Right atrium auricular region (tissue), 2 donors: ENCODE data around the gene RHOB. TPM values are rescaled to one million over a fixed set of nuclear protein-coding genes. Genes with fewer than 3 reads are reported as not detected.
A peak's percentile ranks its signal among the peaks of the same experiment; 100 is the strongest.

Experiments
- DNase-seq: peaks from one replicate; pipeline ENCODE4 v3.0.0-alpha.2; 2019; ENCODE audit warnings: low spot score
- H3K27ac ChIP-seq, 2 donors: fragments of 200-600 bp; sonication (generic); 1 replicate in 1 of 2; 2 replicates in 1 of 2; pipeline ENCODE4 v1.5.1; 2016 to 2019
- H3K27me3 ChIP-seq, 2 donors: fragments of 200-600 bp; sonication (generic); one replicate each; pipeline versions ENCODE4 v1.5.1 to v1.6.0; 2017 to 2019
- H3K36me3 ChIP-seq: fragments of 200-600 bp; sonication (generic); one replicate; pipeline ENCODE4 v1.5.1; 2016
- H3K4me1 ChIP-seq, 2 donors: fragments of 200-600 bp; sonication (generic); one replicate each; pipeline versions ENCODE4 v1.5.1 to v1.6.0; 2017 to 2019
- H3K4me3 ChIP-seq, 2 donors: fragments of 200-600 bp; sonication (generic); 1 replicate in 1 of 2; 2 replicates in 1 of 2; pipeline ENCODE4 v1.5.1; 2017 to 2019; ENCODE audit warnings: mild to moderate bottlenecking in 1 of 2, moderate library complexity in 1 of 2
- H3K9me3 ChIP-seq, 2 donors: fragments of 200-600 bp; sonication (generic); one replicate each; pipeline ENCODE4 v1.5.1; 2019
- total RNA-seq, 2 donors: library from RNA; depleted of rRNA; stranded (reverse); fragments of >200 nt; gene quantifications; one replicate each; pipeline ENCODE4 v1.1.0, GENCODE V29; 2016
- TF ChIP-seq, protein P1 (sequence below), 2 donors: fragments of 200-600 bp; sonication (generic); IDR thresholded peaks; one replicate each; pipeline ENCODE4 v1.5.1; 2019; ENCODE audit warnings: antibody characterized with exemption in 2 of 2

Gene RHOB
- total RNA-seq, 2 donors from 2014 or later = 471 to 664 TPM

DNA sequence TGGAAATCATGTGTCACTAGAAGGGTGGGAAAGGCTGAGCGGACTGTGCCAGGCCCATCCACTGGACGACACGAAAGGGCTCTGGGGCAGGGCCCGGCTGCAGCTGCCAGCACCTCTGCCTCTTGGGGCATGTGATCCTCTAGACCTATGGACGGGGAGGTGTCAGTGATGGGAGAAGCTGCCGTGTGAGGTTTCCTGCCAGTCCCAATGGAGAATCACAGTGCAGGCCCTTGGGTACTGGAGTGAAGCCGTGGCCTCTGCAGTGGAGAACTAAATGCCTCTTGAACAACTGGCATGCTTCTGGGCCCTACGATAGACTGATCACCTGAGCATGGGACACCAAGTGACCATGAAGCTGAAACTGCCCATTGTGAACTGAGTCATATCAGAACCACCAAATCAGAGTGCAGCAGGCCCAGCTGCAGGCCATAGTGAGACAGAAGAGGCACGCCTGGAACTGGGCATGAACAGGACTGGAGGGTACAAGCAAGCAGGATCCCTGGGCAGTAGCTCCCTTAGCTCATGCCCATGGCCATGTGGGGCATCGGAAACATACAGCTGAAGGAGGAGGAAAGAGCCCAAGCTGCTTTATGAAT is 18.8 kb upstream of the RHOB start:
- DNase-seq = peak; percentile 55
- TF ChIP-seq, protein P1, sequence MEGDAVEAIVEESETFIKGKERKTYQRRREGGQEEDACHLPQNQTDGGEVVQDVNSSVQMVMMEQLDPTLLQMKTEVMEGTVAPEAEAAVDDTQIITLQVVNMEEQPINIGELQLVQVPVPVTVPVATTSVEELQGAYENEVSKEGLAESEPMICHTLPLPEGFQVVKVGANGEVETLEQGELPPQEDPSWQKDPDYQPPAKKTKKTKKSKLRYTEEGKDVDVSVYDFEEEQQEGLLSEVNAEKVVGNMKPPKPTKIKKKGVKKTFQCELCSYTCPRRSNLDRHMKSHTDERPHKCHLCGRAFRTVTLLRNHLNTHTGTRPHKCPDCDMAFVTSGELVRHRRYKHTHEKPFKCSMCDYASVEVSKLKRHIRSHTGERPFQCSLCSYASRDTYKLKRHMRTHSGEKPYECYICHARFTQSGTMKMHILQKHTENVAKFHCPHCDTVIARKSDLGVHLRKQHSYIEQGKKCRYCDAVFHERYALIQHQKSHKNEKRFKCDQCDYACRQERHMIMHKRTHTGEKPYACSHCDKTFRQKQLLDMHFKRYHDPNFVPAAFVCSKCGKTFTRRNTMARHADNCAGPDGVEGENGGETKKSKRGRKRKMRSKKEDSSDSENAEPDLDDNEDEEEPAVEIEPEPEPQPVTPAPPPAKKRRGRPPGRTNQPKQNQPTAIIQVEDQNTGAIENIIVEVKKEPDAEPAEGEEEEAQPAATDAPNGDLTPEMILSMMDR (IDR thresholded peaks at IDR 0.05) = no peak
- H3K9me3 ChIP-seq = no peaks in the 10 kb centered on the region
- peaks cover 0 to 25% of the 10 kb centered on the region in 2 donors for H3K4me1 ChIP-seq
- no peaks in the 10 kb centered on the region for H3K36me3 ChIP-seq
- no peak overlapping the region for H3K27ac ChIP-seq
- no peaks in the 10 kb centered on the region for H3K27me3 ChIP-seq
- no peak overlapping the region for H3K4me3 ChIP-seq

- H3K36me3 ChIP-seq = no peaks in the 10 kb centered on the region
- DNase-seq = peak; percentile 28
- no peaks in the 10 kb centered on the region for H3K27me3 ChIP-seq
- H3K27ac ChIP-seq = peak overlapping the region; percentile 57 to 73
- TF ChIP-seq, protein P1 (IDR thresholded peaks at IDR 0.05) = no peak
- peaks cover 0 to 20% of the 10 kb centered on the region in 2 donors for H3K4me1 ChIP-seq
- no peak overlapping the region for H3K4me3 ChIP-seq
- H3K9me3 ChIP-seq = no peaks in the 10 kb centered on the region
Measured at GRCh38 chr2:20428717-20429490, 18.0 kb upstream of the RHOB start.

- H3K27me3 ChIP-seq = no peaks in the 10 kb centered on the region
- peaks cover 0 to 15% of the 10 kb centered on the region in 2 donors for H3K4me1 ChIP-seq
- no peaks in the 10 kb centered on the region for H3K9me3 ChIP-seq
- TF ChIP-seq, protein P1 (IDR thresholded peaks at IDR 0.05) = no peak
- H3K36me3 ChIP-seq = no peaks in the 10 kb centered on the region
- H3K4me3 ChIP-seq = no peak overlapping the region
- peak overlapping the region; percentile 57 to 73 for H3K27ac ChIP-seq
- DNase-seq = peak; percentile 75
Measured at GRCh38 chr2:20429528-20429927, 17.3 kb upstream of the RHOB start.

- TF ChIP-seq, protein P1 (IDR thresholded peaks at IDR 0.05) = no peak
- Histone ChIP-seq H3K27ac (peak overlapping the region; percentile 57 to 73), H3K36me3 (no peaks in the 10 kb centered on the region), H3K4me3 (no peak overlapping the region), H3K27me3 (no peaks in the 10 kb centered on the region), H3K4me1 (peaks cover 0 to 10% of the 10 kb centered on the region in 2 donors), H3K9me3 (no peaks in the 10 kb centered on the region)
- DNase-seq = peak; percentile 55
Measured at GRCh38 chr2:20430035-20430434, 16.8 kb upstream of the RHOB start.

GRCh38 chr2:20430461-20431300 is 16.2 kb upstream of the RHOB start:
- DNase-seq = peak; percentile 54
- H3K27ac ChIP-seq = peak overlapping the region; percentile 57 to 73
- no peak overlapping the region for H3K4me3 ChIP-seq
- H3K36me3 ChIP-seq = no peaks in the 10 kb centered on the region
- H3K9me3 ChIP-seq = no peaks in the 10 kb centered on the region
- TF ChIP-seq, protein P1 (IDR thresholded peaks at IDR 0.05) = no peak
- H3K27me3 ChIP-seq = no peaks in the 10 kb centered on the region
- peaks cover 0 to 9% of the 10 kb centered on the region in 2 donors for H3K4me1 ChIP-seq
